K562 (cell line): ENCODE data around the gene PARD3B. TPM values are rescaled to one million over a fixed set of nuclear protein-coding genes. Genes with fewer than 3 reads are reported as not detected.
A peak's percentile ranks its signal among the peaks of the same experiment; 100 is the strongest.

ENCODE experiments used
- CBX2 ChIP-seq: fragments of 200-600 bp; sonication (generic); IDR thresholded peaks from one replicate; pipeline ENCODE4 v1.6.1; 2012; ENCODE audit warnings: mild to moderate bottlenecking, low read length, inconsistent platforms; ENCODE audit not compliant: insufficient read depth, poor library complexity, severe bottlenecking
- CHD4 ChIP-seq: fragments of 200-600 bp; sonication (generic); IDR thresholded peaks from 3 replicates; pipeline ENCODE4 v1.6.1; 2012; ENCODE audit warnings: low read depth, mild to moderate bottlenecking, mixed read lengths, low read length, inconsistent platforms; ENCODE audit not compliant: insufficient read depth, insufficient replicate concordance, poor library complexity, severe bottlenecking
- ELF2 ChIP-seq: fragments of 250-450 bp; sonication (Bioruptor Pico); IDR thresholded peaks from 2 replicates; pipeline ENCODE4 v1.5.0; 2021; ENCODE audit warnings: mild to moderate bottlenecking
- FOXJ2 ChIP-seq: fragments of 200-800 bp; sonication (Bioruptor generic); IDR thresholded peaks from 2 replicates; pipeline ENCODE4 v1.6.1; 2016; ENCODE audit warnings: missing genetic modification characterization, missing compliant biosample characterization
- GABPB2 ChIP-seq: fragments of 250-450 bp; sonication (Bioruptor Pico); conservative IDR thresholded peaks from 2 replicates; pipeline ENCODE4 v1.5.1; 2021; ENCODE audit warnings: mild to moderate bottlenecking
- HMGN3 ChIP-seq: IDR thresholded peaks from 2 replicates; pipeline ENCODE4 v1.6.1; 2011; ENCODE audit warnings: borderline replicate concordance, low read depth, mild to moderate bottlenecking, mixed read lengths, low read length; ENCODE audit not compliant: insufficient read length; ENCODE audit errors: extremely low read depth
- KDM1A ChIP-seq, 2 experiments: fragments of 450-650 bp; IDR thresholded peaks; 2 replicates each; pipeline ENCODE4 v1.6.1; 2016; ENCODE audit warnings: mild to moderate bottlenecking in 2 of 2
- KDM2B ChIP-seq: fragments of 250-450 bp; sonication (Bioruptor Pico); IDR thresholded peaks from 2 replicates; pipeline ENCODE4 v1.8.0; 2021; ENCODE audit warnings: mild to moderate bottlenecking, moderate library complexity
- NFIX ChIP-seq: fragments of 250-450 bp; sonication (Bioruptor Pico); IDR thresholded peaks from 2 replicates; pipeline ENCODE4 v1.4.0; 2020; ENCODE audit warnings: low read depth, mild to moderate bottlenecking, moderate library complexity
- NR2C1 ChIP-seq, 2 experiments: fragments of 450-650 bp; IDR thresholded peaks; 2 replicates each; pipeline ENCODE4 v1.6.1; 2017; ENCODE audit warnings: mild to moderate bottlenecking in 2 of 2, antibody characterized with exemption in 1 of 2, inconsistent platforms in 1 of 2, missing compliant biosample characterization in 1 of 2, missing genetic modification characterization in 1 of 2
- PHF21A ChIP-seq: fragments of 450-650 bp; IDR thresholded peaks from 2 replicates; pipeline ENCODE4 v1.6.1; 2017; ENCODE audit warnings: low read depth, borderline replicate concordance
- TAF15 ChIP-seq: fragments of 200-400 bp; formaldehyde crosslinking; IDR thresholded peaks from 2 replicates; pipeline ENCODE4 v1.6.1; 2017; ENCODE audit warnings: mild to moderate bottlenecking, low read depth, low read length, moderate library complexity
- TARDBP ChIP-seq: fragments of 450-650 bp; IDR thresholded peaks from 2 replicates; pipeline ENCODE4 v1.6.1; 2016
- ZNF589 ChIP-seq: fragments of 200-800 bp; sonication (Bioruptor generic); IDR thresholded peaks from 2 replicates; pipeline ENCODE4 v1.6.1; 2016; ENCODE audit warnings: low read depth, missing genetic modification characterization, missing compliant biosample characterization
- polyA plus RNA-seq, 8 experiments: library from polyadenylated mRNA; depleted of rRNA in 4 of 8; stranded (reverse) in 5 of 8; unstranded in 3 of 8; fragments of >200 nt; fragmentation: Nextera tagmentation in 2 of 8; fragmentation: Illumina TruSeq in 1 of 8; extraction: Ambion mirVana in 2 of 8; extraction: Trizol in 1 of 8; gene quantifications; 2 replicates each; pipeline versions ENCODE4 v1.2.1 to v1.2.3, GENCODE V29; 2011 to 2014; ENCODE audit warnings: inconsistent platforms in 1 of 8, missing spikeins in 1 of 8
- total RNA-seq, 7 experiments: library from RNA; depleted of rRNA in 6 of 7; stranded (reverse); fragments of >200 nt in 6 of 7; fragmentation: Illumina TruSeq in 2 of 7; extraction: Trizol in 2 of 7; gene quantifications; 2 replicates each; pipeline versions ENCODE4 v1.2.1 to v1.2.3, GENCODE V29; 2011 to 2021; ENCODE audit warnings: low replicate concordance in 1 of 7
- TF ChIP-seq, protein P1 (sequence below), 2 experiments: fragments of 200-800 bp in 1 of 2; sonication (Bioruptor generic) in 1 of 2; sonication (generic) in 1 of 2; formaldehyde crosslinking in 1 of 2; IDR thresholded peaks in 1 of 2; conservative IDR thresholded peaks in 1 of 2; 2 replicates each; pipeline versions ENCODE4 v1.5.0 to v1.6.1; 2016 to 2020; ENCODE audit warnings: missing compliant biosample characterization in 1 of 2, missing genetic modification characterization in 1 of 2, missing genetic modification reagents in 1 of 2
- TF ChIP-seq, protein P2 (sequence below), 3 experiments: fragments of 200-800 bp in 1 of 3; fragments of 250-450 bp in 1 of 3; fragments of 450-650 bp in 1 of 3; sonication (Bioruptor Pico) in 1 of 3; sonication (Bioruptor generic) in 1 of 3; formaldehyde crosslinking in 1 of 3; IDR thresholded peaks; 2 replicates each; pipeline versions ENCODE4 v1.6.1 to v1.8.0; 2016 to 2022; ENCODE audit warnings: mild to moderate bottlenecking in 2 of 3, missing genetic modification characterization in 2 of 3, missing compliant biosample characterization in 1 of 3, moderate library complexity in 1 of 3
- TF ChIP-seq, protein P3 (sequence below): fragments of 450-650 bp; formaldehyde crosslinking; IDR thresholded peaks from 2 replicates; pipeline ENCODE4 v1.4.0; 2020; ENCODE audit warnings: mild to moderate bottlenecking, moderate library complexity
- TF ChIP-seq, protein P4 (sequence below): fragments of 250-450 bp; sonication (Bioruptor Pico); IDR thresholded peaks from 2 replicates; pipeline ENCODE4 v1.4.0; 2020

PARD3B gene
- total and polyA plus RNA-seq, 9 of the 15 experiments (the other 6 are each of a cell fraction or from before 2014, with no cell fraction given) = 0.15 to 3.0 (median 1.1) TPM

DNA sequence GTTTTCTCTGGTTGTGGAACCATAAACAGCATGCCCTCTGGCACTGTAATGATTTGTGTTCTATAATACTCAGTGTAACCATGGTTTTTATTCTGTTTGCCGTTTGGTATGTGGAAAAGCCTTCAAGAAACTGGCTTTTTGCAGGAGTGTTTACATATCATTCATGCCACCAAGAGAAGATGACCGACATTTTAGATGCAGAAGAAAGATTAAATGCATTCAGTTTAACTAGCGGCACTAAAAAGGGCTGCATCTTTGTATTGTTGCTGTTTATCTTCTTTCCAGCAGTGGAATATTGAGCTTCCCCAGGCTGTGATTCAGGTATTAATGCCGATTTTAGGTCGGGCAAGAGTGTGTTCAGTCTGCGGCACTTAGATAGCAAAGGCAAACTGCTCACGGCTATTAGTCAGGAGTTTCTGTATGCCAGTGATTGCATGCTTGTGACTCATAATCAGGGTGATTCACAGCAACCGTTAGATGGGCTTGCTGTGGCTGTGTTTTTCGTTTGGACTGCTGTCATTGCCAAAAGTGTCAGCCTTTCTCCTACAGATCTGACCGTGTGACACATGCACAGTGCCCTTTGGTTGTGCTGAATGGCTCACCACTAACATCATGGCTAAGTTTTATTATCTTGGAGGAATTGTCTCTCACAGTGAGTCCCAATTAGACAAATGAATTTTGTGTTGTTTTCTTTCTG lies 479.7 kb downstream of the PARD3B start (continued):
- TF ChIP-seq, protein P1, sequence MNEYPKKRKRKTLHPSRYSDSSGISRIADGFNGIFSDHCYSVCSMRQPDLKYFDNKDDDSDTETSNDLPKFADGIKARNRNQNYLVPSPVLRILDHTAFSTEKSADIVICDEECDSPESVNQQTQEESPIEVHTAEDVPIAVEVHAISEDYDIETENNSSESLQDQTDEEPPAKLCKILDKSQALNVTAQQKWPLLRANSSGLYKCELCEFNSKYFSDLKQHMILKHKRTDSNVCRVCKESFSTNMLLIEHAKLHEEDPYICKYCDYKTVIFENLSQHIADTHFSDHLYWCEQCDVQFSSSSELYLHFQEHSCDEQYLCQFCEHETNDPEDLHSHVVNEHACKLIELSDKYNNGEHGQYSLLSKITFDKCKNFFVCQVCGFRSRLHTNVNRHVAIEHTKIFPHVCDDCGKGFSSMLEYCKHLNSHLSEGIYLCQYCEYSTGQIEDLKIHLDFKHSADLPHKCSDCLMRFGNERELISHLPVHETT (CRISPR knock-in tag; conservative IDR thresholded peaks at IDR 0.05 in 1 of 2, IDR thresholded peaks at IDR 0.05 in 1 of 2) = peak in 1 of 2 experiments; percentile 64; a peak in 2 of 4 replicates
- peak; percentile 53; the same call in 1 of the 2 replicates for TF ChIP-seq ZNF589 (CRISPR knock-in tag)
- TF ChIP-seq, protein P2, sequence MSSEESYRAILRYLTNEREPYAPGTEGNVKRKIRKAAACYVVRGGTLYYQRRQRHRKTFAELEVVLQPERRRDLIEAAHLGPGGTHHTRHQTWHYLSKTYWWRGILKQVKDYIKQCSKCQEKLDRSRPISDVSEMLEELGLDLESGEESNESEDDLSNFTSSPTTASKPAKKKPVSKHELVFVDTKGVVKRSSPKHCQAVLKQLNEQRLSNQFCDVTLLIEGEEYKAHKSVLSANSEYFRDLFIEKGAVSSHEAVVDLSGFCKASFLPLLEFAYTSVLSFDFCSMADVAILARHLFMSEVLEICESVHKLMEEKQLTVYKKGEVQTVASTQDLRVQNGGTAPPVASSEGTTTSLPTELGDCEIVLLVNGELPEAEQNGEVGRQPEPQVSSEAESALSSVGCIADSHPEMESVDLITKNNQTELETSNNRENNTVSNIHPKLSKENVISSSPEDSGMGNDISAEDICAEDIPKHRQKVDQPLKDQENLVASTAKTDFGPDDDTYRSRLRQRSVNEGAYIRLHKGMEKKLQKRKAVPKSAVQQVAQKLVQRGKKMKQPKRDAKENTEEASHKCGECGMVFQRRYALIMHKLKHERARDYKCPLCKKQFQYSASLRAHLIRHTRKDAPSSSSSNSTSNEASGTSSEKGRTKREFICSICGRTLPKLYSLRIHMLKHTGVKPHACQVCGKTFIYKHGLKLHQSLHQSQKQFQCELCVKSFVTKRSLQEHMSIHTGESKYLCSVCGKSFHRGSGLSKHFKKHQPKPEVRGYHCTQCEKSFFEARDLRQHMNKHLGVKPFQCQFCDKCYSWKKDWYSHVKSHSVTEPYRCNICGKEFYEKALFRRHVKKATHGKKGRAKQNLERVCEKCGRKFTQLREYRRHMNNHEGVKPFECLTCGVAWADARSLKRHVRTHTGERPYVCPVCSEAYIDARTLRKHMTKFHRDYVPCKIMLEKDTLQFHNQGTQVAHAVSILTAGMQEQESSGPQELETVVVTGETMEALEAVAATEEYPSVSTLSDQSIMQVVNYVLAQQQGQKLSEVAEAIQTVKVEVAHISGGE (CRISPR knock-in tag; IDR thresholded peaks at IDR 0.05) = peak in 1 of 3 experiments; percentile 55; a peak in 1 of 6 replicates
- no peak for TF ChIP-seq GABPB2 (CRISPR knock-in tag)
- no peak for TF ChIP-seq NR2C1 (IDR thresholded peaks at IDR 0.05)
- 0 out of 2 replicates have a peak, but pooled peaks have one; percentile 33 for TF ChIP-seq NR2C1 (tag; IDR thresholded peaks at IDR 0.05)
- no peak for TF ChIP-seq CHD4
- TF ChIP-seq NFIX (CRISPR knock-in tag) = no peak
- no peak for TF ChIP-seq TAF15
- TF ChIP-seq TARDBP = no peak
- TF ChIP-seq, protein P3, sequence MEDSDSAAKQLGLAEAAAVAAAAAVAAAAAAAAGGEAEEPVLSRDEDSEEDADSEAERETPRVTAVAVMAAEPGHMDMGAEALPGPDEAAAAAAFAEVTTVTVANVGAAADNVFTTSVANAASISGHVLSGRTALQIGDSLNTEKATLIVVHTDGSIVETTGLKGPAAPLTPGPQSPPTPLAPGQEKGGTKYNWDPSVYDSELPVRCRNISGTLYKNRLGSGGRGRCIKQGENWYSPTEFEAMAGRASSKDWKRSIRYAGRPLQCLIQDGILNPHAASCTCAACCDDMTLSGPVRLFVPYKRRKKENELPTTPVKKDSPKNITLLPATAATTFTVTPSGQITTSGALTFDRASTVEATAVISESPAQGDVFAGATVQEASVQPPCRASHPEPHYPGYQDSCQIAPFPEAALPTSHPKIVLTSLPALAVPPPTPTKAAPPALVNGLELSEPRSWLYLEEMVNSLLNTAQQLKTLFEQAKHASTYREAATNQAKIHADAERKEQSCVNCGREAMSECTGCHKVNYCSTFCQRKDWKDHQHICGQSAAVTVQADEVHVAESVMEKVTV = no peak
- peak; percentile 100 for TF ChIP-seq KDM1A (IDR thresholded peaks at IDR 0.05)
- no peak for TF ChIP-seq CBX2
- no peak for TF ChIP-seq HMGN3
- no peak for TF ChIP-seq PHF21A
- TF ChIP-seq, protein P4, sequence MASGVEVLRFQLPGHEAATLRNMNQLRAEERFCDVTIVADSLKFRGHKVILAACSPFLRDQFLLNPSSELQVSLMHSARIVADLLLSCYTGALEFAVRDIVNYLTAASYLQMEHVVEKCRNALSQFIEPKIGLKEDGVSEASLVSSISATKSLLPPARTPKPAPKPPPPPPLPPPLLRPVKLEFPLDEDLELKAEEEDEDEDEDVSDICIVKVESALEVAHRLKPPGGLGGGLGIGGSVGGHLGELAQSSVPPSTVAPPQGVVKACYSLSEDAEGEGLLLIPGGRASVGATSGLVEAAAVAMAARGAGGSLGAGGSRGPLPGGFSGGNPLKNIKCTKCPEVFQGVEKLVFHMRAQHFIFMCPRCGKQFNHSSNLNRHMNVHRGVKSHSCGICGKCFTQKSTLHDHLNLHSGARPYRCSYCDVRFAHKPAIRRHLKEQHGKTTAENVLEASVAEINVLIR = no peak
- TF ChIP-seq KDM2B = no peak
- peak; percentile 50; the same call in 1 of the 2 replicates for TF ChIP-seq FOXJ2
- no peak for TF ChIP-seq ELF2 (CRISPR knock-in tag)
